Smooth muscle cell (in vitro differentiated cells): Measurements from ENCODE around the gene SLC5A3. TPM values are rescaled to one million over a fixed set of nuclear protein-coding genes. Genes with fewer than 3 reads are reported as not detected.

Experiments used
- DNase-seq: peaks from one replicate; lab custom pipeline; 2025; ENCODE audit not compliant: unreplicated experiment; lab: John Stamatoyannopoulos, UW
- H2AFZ ChIP-seq: fragments of 200-600 bp; sonication (generic); 2 replicates; pipeline ENCODE4 v1.6.0; 2016; ENCODE audit warnings: antibody characterized with exemption, low read depth, mild to moderate bottlenecking
- H3F3A ChIP-seq: fragments of 200-600 bp; sonication (generic); 2 replicates; pipeline ENCODE4 v1.6.0; 2017; ENCODE audit warnings: antibody characterized with exemption, low read depth
- H3K27ac ChIP-seq: fragments of 200-600 bp; sonication (generic); 2 replicates; pipeline ENCODE4 v1.5.1; 2016; ENCODE audit warnings: low read depth, mild to moderate bottlenecking
- H3K27me3 ChIP-seq: fragments of 200-600 bp; sonication (generic); 2 replicates; pipeline ENCODE4 v1.6.1; 2016; ENCODE audit warnings: low read depth, mild to moderate bottlenecking
- H3K36me3 ChIP-seq: fragments of 200-600 bp; sonication (generic); 2 replicates; pipeline ENCODE4 v1.5.1; 2016; ENCODE audit warnings: low read depth
- H3K4me1 ChIP-seq: fragments of 200-600 bp; sonication (generic); 2 replicates; pipeline ENCODE4 v1.5.1; 2016; ENCODE audit warnings: low read depth
- H3K4me2 ChIP-seq: fragments of 200-600 bp; sonication (generic); 2 replicates; pipeline ENCODE4 v1.6.0; 2016; ENCODE audit warnings: mild to moderate bottlenecking
- H3K4me3 ChIP-seq: fragments of 200-600 bp; sonication (generic); 2 replicates; pipeline ENCODE4 v1.5.1; 2016; ENCODE audit warnings: mild to moderate bottlenecking
- H3K79me2 ChIP-seq: fragments of 200-600 bp; sonication (generic); 2 replicates; pipeline ENCODE4 v1.6.0; 2016; ENCODE audit warnings: low read depth, mild to moderate bottlenecking
- H3K9ac ChIP-seq: fragments of 200-600 bp; sonication (generic); 2 replicates; pipeline ENCODE4 v1.6.0; 2016; ENCODE audit warnings: low read depth
- H3K9me3 ChIP-seq: fragments of 200-600 bp; sonication (generic); replicated peaks from 2 replicates; pipeline ENCODE4 v1.5.1; 2016; ENCODE audit warnings: low read depth
- H4K20me1 ChIP-seq: fragments of 200-600 bp; sonication (generic); 2 replicates; pipeline ENCODE4 v1.6.0; 2016; ENCODE audit warnings: low read depth
- WGBS: methylation state at CpG from one replicate; pipeline ENCODE4 v1.1.7; 2016; ENCODE audit warnings: low lambda C conversion rate; 5-methylcytosine and 5-hydroxymethylcytosine counted together
- polyA plus RNA-seq: library from polyadenylated mRNA; unstranded; fragments of >200 nt; fragmentation: Nextera tagmentation; extraction: Ambion mirVana; gene quantifications from 2 replicates; pipeline ENCODE4 v1.2.1, GENCODE V29; 2016
- total RNA-seq: library from RNA; depleted of rRNA; stranded (reverse); fragments of >200 nt; gene quantifications from 2 replicates; pipeline ENCODE4 v1.2.3, GENCODE V29; 2014
- TF ChIP-seq, protein P1 (sequence below): fragments of 200-600 bp; sonication (generic); IDR thresholded peaks from 2 replicates; pipeline ENCODE4 v1.5.1; 2017; ENCODE audit warnings: borderline replicate concordance, mild to moderate bottlenecking, antibody characterized with exemption; ENCODE audit not compliant: insufficient read depth, poor library complexity, severe bottlenecking

SLC5A3 gene
- total and polyA plus RNA-seq, 2 experiments from 2014 or later: 2.0 to 24.6 TPM

DNA sequence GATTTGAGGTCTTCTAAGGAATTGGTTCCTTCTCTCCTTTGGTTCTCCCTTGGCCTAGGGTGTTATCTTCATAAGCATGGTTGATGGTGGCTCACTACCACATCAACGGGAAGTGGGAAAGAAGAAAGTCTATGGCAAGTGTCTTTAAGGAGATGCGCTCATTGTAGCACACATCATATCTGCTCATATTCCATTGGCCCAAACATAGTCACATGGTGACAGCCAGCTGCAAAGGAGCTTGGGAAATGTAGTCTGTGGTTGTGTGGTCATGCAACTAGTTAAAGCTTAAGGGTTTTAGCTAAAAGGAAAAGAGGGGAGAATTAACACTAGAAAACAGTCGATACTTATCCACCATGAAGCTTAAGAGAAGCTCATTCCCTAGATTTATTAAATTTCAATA is 11.4 kb upstream of the SLC5A3 start:
- TF ChIP-seq, protein P1, sequence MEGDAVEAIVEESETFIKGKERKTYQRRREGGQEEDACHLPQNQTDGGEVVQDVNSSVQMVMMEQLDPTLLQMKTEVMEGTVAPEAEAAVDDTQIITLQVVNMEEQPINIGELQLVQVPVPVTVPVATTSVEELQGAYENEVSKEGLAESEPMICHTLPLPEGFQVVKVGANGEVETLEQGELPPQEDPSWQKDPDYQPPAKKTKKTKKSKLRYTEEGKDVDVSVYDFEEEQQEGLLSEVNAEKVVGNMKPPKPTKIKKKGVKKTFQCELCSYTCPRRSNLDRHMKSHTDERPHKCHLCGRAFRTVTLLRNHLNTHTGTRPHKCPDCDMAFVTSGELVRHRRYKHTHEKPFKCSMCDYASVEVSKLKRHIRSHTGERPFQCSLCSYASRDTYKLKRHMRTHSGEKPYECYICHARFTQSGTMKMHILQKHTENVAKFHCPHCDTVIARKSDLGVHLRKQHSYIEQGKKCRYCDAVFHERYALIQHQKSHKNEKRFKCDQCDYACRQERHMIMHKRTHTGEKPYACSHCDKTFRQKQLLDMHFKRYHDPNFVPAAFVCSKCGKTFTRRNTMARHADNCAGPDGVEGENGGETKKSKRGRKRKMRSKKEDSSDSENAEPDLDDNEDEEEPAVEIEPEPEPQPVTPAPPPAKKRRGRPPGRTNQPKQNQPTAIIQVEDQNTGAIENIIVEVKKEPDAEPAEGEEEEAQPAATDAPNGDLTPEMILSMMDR: no peak
- 85% methylated on average over 3 of the region's 3 CpGs for WGBS
- Histone ChIP-seq H3F3A (no peaks in the 10 kb centered on the region), H3K4me2 (no peak overlapping the region), H4K20me1 (no peaks in the 10 kb centered on the region), H3K4me3 (no peak overlapping the region), H3K9me3 (no peaks in the 10 kb centered on the region), H3K4me1 (peaks cover 4% of the 10 kb centered on the region), H3K36me3 (no peaks in the 10 kb centered on the region), H3K79me2 (no peaks in the 10 kb centered on the region), H3K27me3 (no peaks in the 10 kb centered on the region), H3K9ac (no peak overlapping the region), H3K27ac (no peak overlapping the region), H2AFZ (no peak overlapping the region)
- DNase-seq: no peak

DNA sequence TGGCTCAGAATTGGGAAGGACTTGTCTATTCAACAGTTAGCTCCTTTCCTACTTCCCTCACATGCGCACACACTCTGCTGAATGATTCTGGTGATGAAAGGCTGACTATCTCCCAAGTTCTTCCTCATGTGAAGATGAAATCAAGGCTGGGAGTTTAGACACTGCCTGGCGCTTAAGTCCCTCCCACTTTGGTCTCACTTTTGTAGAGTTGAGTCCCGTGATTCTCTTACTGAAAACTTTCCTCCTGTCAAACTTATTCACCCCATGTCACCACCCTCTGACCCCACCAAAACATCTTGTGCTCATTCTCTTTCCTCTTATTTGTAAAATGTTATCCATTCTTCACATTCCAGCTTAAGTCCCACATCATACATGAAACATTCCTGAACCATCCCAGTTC is 8.4 kb upstream of the SLC5A3 start:
- DNase-seq: no peak
- Histone ChIP-seq H3K4me1 (peaks cover 4% of the 10 kb centered on the region), H3F3A (no peaks in the 10 kb centered on the region), H3K4me2 (peak overlapping the region; percentile 57), H3K9ac (no peak overlapping the region), H3K9me3 (no peaks in the 10 kb centered on the region), H3K36me3 (no peaks in the 10 kb centered on the region), H3K27ac (no peak overlapping the region), H3K79me2 (no peaks in the 10 kb centered on the region), H3K4me3 (no peak overlapping the region), H4K20me1 (no peaks in the 10 kb centered on the region), H3K27me3 (no peaks in the 10 kb centered on the region), H2AFZ (peak overlapping the region; percentile 37)
- TF ChIP-seq, protein P1: no peak
- 67% methylated on average over 3 of the region's 3 CpGs for WGBS

DNA sequence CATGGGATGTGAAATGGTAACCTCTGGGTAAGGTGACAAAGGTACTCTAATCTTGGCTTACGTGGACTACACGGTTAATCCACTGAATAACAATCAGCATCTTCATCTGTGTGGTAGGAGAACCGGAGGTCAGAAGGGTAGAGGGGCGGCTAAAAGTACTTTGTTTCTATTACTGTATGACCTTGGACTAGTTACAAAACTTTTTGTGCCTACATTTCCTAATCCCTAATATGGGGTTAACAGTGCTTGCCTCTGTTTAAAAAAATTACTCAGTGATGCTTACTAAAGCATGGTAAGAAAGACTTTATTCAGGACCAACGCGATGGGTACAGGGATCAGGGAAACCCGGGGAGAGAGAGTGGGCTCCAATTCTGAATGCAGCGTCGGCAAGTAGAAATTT is 1.7 kb upstream of the SLC5A3 start:
- no peaks in the 10 kb centered on the region for H3K36me3 ChIP-seq
- no peak overlapping the region for H3K27ac ChIP-seq
- no peak overlapping the region for H2AFZ ChIP-seq
- peaks cover 18% of the 10 kb centered on the region for H3K4me1 ChIP-seq
- peaks cover 26% of the 10 kb centered on the region for H4K20me1 ChIP-seq
- TF ChIP-seq, protein P1: no peak
- no peaks in the 10 kb centered on the region for H3K9me3 ChIP-seq
- no peaks in the 10 kb centered on the region for H3K27me3 ChIP-seq
- H3K4me2 ChIP-seq: no peak overlapping the region
- H3K79me2 ChIP-seq: peaks cover 27% of the 10 kb centered on the region
- no peak overlapping the region for H3K9ac ChIP-seq
- DNase-seq: no peak
- no peak overlapping the region for H3K4me3 ChIP-seq
- WGBS: 90% methylated on average over 9 of the region's 9 CpGs
- no peaks in the 10 kb centered on the region for H3F3A ChIP-seq
